Measurements from ENCODE around the gene STON2.
"Not testable (repeated sequence)": the region's sequence is repeated elsewhere in the genome, so short reads cannot be mapped to it uniquely, and the experiment has no call there.

The STON2 gene

GRCh38 chr14:81246461-81247270 lies 153.5 kb downstream of the STON2 start:
- H3K27ac ChIP-seq = no peak overlapping the region
- H3K27me3 ChIP-seq (ENCODE audit: insufficient read depth, low read depth, severe bottlenecking) = no peaks in the 10 kb centered on the region
- no peak for DNase-seq
- H3K4me3 ChIP-seq (ENCODE audit: low read depth, low read length) = no peak overlapping the region
- H3K36me3 ChIP-seq = no peaks in the 10 kb centered on the region
- TF ChIP-seq, protein P1, sequence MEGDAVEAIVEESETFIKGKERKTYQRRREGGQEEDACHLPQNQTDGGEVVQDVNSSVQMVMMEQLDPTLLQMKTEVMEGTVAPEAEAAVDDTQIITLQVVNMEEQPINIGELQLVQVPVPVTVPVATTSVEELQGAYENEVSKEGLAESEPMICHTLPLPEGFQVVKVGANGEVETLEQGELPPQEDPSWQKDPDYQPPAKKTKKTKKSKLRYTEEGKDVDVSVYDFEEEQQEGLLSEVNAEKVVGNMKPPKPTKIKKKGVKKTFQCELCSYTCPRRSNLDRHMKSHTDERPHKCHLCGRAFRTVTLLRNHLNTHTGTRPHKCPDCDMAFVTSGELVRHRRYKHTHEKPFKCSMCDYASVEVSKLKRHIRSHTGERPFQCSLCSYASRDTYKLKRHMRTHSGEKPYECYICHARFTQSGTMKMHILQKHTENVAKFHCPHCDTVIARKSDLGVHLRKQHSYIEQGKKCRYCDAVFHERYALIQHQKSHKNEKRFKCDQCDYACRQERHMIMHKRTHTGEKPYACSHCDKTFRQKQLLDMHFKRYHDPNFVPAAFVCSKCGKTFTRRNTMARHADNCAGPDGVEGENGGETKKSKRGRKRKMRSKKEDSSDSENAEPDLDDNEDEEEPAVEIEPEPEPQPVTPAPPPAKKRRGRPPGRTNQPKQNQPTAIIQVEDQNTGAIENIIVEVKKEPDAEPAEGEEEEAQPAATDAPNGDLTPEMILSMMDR (IDR thresholded peaks at IDR 0.05; ENCODE audit: low read depth, low read length) = no peak
- no peaks in the 10 kb centered on the region for H3K9me3 ChIP-seq (ENCODE audit: severe bottlenecking)

DNA sequence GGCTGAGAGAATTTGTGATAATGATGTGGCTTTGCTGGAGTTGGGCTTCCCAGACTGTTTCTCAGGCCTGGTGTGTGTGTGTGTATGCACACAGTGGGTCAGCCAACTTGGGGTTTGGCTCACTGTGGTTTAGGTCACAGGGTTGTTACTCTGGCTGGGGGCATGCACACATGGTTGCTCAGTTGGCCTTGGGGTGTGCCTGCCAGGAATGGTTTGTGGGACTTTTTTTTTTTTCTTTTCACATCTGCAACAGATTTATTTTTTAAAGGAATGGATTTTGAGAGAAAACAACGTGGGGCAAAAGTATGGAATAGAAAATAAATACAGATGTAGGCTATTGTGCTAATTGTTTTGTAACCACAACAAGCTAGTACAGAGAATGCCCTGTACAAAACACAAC lies 154.4 kb downstream of the STON2 start:
- TF ChIP-seq, protein P1 (IDR thresholded peaks at IDR 0.05; ENCODE audit: low read depth, low read length) = no peak
- Histone ChIP-seq H3K4me3 (ENCODE audit: low read depth, low read length) (no peak overlapping the region), H3K9me3 (ENCODE audit: severe bottlenecking) (no peaks in the 10 kb centered on the region), H3K27ac (no peak overlapping the region), H3K27me3 (ENCODE audit: insufficient read depth, low read depth, severe bottlenecking) (no peaks in the 10 kb centered on the region), H3K36me3 (no peaks in the 10 kb centered on the region)
- no peak for DNase-seq

DNA sequence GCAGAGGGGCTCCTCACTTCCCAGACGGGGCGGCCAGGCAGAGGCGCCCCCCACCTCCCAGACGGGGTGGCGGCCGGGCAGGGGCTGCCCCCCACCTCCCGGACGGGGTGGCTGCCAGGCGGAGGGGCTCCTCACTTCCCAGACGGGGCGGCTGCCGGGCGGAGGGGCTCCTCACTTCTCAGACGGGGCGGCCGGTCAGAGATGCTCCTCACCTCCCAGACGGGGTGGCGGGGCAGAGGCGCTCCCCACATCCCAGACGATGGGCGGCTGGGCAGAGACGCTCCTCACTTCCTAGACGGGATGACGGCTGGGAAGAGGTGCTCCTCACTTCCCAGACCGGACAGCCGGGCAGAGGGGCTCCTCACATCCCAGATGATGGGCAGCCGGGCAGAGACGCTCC lies 155.7 kb downstream of the STON2 start:
- not testable (repeated sequence) for H3K36me3 ChIP-seq; H3K27ac ChIP-seq; DNase-seq; H3K4me3 ChIP-seq (ENCODE audit: low read depth, low read length); H3K9me3 ChIP-seq (ENCODE audit: severe bottlenecking); H3K27me3 ChIP-seq (ENCODE audit: insufficient read depth, low read depth, severe bottlenecking)

DNA sequence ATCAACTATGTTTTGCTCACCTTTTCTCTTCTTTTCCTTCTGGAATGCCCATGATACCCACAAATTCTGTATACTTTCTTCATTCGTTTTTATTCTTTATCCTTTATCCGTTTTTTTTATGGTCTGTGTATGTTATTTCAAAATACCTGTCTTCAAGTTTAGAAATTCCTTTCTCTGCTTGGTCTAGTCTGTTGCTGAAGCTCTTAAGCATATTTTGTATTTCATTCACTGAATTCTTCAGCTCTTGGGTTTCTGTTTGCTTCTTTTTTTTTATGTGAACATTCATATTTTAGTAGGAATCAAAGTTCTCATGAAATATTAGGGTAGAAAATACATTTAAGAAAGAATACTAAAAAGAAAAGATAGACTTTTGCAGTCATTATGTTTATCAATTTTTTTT lies 156.6 kb downstream of the STON2 start:
- Histone ChIP-seq H3K27ac (no peak overlapping the region), H3K36me3 (no peaks in the 10 kb centered on the region), H3K4me3 (ENCODE audit: low read depth, low read length) (no peak overlapping the region), H3K27me3 (ENCODE audit: insufficient read depth, low read depth, severe bottlenecking) (no peaks in the 10 kb centered on the region), H3K9me3 (ENCODE audit: severe bottlenecking) (no peaks in the 10 kb centered on the region)
- TF ChIP-seq, protein P1 (IDR thresholded peaks at IDR 0.05; ENCODE audit: low read depth, low read length) = no peak
- DNase-seq = no peak

GRCh38 chr14:81236849-81237248 lies 163.3 kb downstream of the STON2 start:
- not testable (repeated sequence) for H3K9me3 ChIP-seq (ENCODE audit: severe bottlenecking); H3K36me3 ChIP-seq; H3K27me3 ChIP-seq (ENCODE audit: insufficient read depth, low read depth, severe bottlenecking); H3K27ac ChIP-seq; DNase-seq; H3K4me3 ChIP-seq (ENCODE audit: low read depth, low read length)

DNA sequence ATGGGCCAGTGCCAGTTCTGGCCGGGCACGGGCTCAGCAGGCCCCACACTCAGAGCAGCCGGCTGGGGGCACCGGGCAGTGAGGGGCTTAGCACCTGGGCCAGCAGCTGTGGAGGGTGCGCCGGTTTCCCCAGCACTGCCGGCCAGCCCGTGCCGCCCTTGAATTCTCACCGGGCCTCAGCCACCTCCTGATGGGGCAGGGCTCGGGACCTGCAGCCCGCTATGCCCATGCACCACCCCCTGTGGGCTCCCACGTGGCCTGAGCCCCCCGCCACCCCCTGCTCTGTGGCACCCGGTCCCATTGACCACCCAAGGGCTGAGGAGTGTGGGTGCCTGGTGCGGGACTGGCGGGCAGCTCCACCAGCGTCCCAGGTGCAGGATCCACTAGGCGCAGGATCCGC lies 164.0 kb downstream of the STON2 start:
- no peaks in the 10 kb centered on the region for H3K36me3 ChIP-seq
- H3K27ac ChIP-seq = no peak overlapping the region
- no peak overlapping the region for H3K4me3 ChIP-seq (ENCODE audit: low read depth, low read length)
- TF ChIP-seq, protein P1 (IDR thresholded peaks at IDR 0.05; ENCODE audit: low read depth, low read length) = no peak
- H3K27me3 ChIP-seq (ENCODE audit: insufficient read depth, low read depth, severe bottlenecking) = no peaks in the 10 kb centered on the region
- no peak for DNase-seq
- no peaks in the 10 kb centered on the region for H3K9me3 ChIP-seq (ENCODE audit: severe bottlenecking)

DNA sequence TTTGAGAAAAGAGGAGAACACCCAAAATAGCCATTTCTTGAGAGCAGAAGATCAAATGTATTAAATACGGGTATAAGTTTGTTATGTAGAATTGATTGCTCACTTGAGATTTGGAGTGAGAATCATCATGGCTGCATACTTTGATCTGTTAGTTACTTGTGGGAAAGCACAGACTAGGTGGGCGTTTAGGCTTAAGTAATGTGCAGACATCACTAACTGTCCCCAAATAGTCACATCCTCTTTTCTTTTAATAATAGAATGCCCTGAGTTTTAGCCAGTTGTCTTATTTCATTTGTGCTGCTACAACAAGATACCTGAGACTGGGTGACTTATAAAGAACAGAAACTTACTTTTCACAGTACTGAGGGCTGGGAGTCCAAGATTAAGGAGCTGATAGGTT lies 165.0 kb downstream of the STON2 start:
- TF ChIP-seq, protein P1 (IDR thresholded peaks at IDR 0.05; ENCODE audit: low read depth, low read length) = no peak
- no peaks in the 10 kb centered on the region for H3K36me3 ChIP-seq
- no peak overlapping the region for H3K4me3 ChIP-seq (ENCODE audit: low read depth, low read length)
- DNase-seq = no peak
- no peaks in the 10 kb centered on the region for H3K9me3 ChIP-seq (ENCODE audit: severe bottlenecking)
- H3K27ac ChIP-seq = no peak overlapping the region
- no peaks in the 10 kb centered on the region for H3K27me3 ChIP-seq (ENCODE audit: insufficient read depth, low read depth, severe bottlenecking)
